Tibial nerve (tissue), 3 donors: ENCODE results near the gene ADRA2C.

Source experiments
- CTCF ChIP-seq, 5 experiments: fragments of 200-600 bp in 3 of 5; fragments of 450-650 bp in 2 of 5; sonication (generic) in 3 of 5; IDR thresholded peaks; one replicate each; pipeline ENCODE4 v1.5.1; 2016 to 2019; ENCODE audit warnings: antibody characterized with exemption in 5 of 5, mild to moderate bottlenecking in 3 of 5, moderate library complexity in 2 of 5
- POLR2A ChIP-seq, 2 donors: fragments of 450-650 bp; IDR thresholded peaks; one replicate each; pipeline ENCODE4 v1.6.1; 2017; ENCODE audit warnings: antibody characterized with exemption in 2 of 2, mild to moderate bottlenecking in 2 of 2, moderate library complexity in 2 of 2

GRCh38 chr4:3783693-3784306 is 17.6 kb downstream of the ADRA2C start:
- no peak for TF ChIP-seq POLR2A (IDR thresholded peaks at IDR 0.05)
- TF ChIP-seq CTCF (IDR thresholded peaks at IDR 0.05) = no peak
